ENCODE data around the gene ZNF48. TPM values are rescaled to one million over a fixed set of nuclear protein-coding genes. Genes with fewer than 3 reads are reported as not detected.

ZNF48 gene
- total and polyA plus RNA-seq, 5 experiments from 2014 or later, result 6.1 to 14.3 (median 11.7) TPM

GRCh38 chr16:30416624-30417528 is 21.7 kb downstream of the ZNF48 start:
- H3K4me1 Mint-ChIP-seq, result peaks cover 11 to 21% (median 14%) of the 10 kb centered on the region in 4 donors
- H3K27me3 Mint-ChIP-seq, result no peaks in the 10 kb centered on the region
- H3K27ac Mint-ChIP-seq, result peak overlapping the region; percentile 14 to 86 (median 52)
- ATAC-seq (no peak), DNase-seq (no peak)
- H3K36me3 Mint-ChIP-seq, result peaks cover 0 to 28% (median 4%) of the 10 kb centered on the region in 3 donors
- H3K4me3 Mint-ChIP-seq, result peak overlapping the region; percentile 54 to 83 (median 65)
- H3K9me3 Mint-ChIP-seq, result no peaks in the 10 kb centered on the region
- POLR2A ChIA-PET, result interaction anchor here (0.7 to 5.0 kb wide), 40 partner anchors 9 to 763 kb away, joined by 3 to 75 read pairs (median 5); partner anchors contain the start of genes CORO1A, DCTPP1, FUS and ITGAL

DNA sequence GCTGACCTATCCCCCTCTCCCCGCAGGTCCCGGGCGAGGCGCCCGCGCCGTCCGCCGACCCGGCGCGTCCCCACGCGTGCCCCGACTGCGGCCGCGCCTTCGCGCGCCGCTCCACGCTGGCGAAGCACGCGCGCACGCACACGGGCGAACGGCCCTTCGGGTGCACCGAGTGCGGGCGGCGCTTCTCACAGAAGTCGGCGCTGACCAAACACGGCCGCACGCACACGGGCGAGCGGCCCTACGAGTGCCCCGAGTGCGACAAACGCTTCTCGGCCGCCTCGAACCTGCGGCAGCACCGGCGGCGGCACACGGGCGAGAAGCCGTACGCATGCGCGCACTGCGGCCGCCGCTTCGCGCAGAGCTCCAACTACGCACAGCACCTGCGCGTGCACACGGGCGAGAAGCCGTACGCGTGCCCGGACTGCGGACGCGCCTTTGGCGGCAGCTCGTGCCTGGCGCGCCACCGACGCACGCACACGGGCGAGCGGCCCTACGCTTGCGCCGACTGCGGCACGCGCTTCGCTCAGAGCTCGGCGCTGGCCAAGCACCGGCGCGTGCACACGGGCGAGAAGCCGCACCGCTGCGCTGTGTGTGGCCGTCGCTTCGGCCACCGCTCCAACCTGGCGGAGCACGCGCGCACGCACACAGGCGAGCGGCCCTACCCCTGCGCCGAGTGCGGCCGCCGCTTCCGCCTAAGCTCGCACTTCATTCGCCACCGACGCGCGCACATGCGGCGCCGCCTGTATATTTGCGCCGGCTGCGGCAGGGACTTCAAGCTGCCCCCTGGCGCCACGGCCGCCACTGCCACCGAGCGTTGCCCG is 22.5 kb downstream of the ZNF48 start:
- H3K4me3 Mint-ChIP-seq, result peak overlapping the region; percentile 22 to 83 (median 72)
- POLR2A ChIA-PET, result interaction anchor here (0.7 to 5.0 kb wide), 54 partner anchors 9 to 762 kb away, joined by 3 to 75 read pairs (median 4); partner anchors contain the start of genes ALDOA, CORO1A, DCTPP1 and FBRS
- H3K27ac Mint-ChIP-seq, result peak overlapping the region in 8 of 10 donors; percentile 15 to 91 (median 83)
- peaks cover 8 to 17% (median 11%) of the 10 kb centered on the region in 4 donors for H3K4me1 Mint-ChIP-seq
- H3K27me3 Mint-ChIP-seq, result no peaks in the 10 kb centered on the region
- peak; percentile 80 to 85 for ATAC-seq
- peaks cover 0 to 25% (median 6%) of the 10 kb centered on the region in 3 donors for H3K36me3 Mint-ChIP-seq
- no peaks in the 10 kb centered on the region for H3K9me3 Mint-ChIP-seq
- DNase-seq, result peak; percentile 82 to 94 (median 88)

GRCh38 chr16:30418350-30419181 is 23.3 kb downstream of the ZNF48 start:
- Mint-ChIP-seq H3K4me1 (peaks cover 8 to 17% (median 11%) of the 10 kb centered on the region in 4 donors), H3K36me3 (peaks cover 0 to 31% (median 6%) of the 10 kb centered on the region in 3 donors), H3K27me3 (no peaks in the 10 kb centered on the region), H3K9me3 (no peaks in the 10 kb centered on the region), H3K27ac (peak overlapping the region in 9 of 10 donors; percentile 74 to 91 (median 86)), H3K4me3 (peak overlapping the region; percentile 60 to 73 (median 70))
- POLR2A ChIA-PET, result interaction anchor here (0.7 to 5.0 kb wide), 49 partner anchors 8 to 761 kb away, joined by 3 to 75 read pairs (median 5); partner anchors contain the start of genes ALDOA, CORO1A, DCTPP1 and FBRS
- DNase-seq (no peak), ATAC-seq (no peak)

DNA sequence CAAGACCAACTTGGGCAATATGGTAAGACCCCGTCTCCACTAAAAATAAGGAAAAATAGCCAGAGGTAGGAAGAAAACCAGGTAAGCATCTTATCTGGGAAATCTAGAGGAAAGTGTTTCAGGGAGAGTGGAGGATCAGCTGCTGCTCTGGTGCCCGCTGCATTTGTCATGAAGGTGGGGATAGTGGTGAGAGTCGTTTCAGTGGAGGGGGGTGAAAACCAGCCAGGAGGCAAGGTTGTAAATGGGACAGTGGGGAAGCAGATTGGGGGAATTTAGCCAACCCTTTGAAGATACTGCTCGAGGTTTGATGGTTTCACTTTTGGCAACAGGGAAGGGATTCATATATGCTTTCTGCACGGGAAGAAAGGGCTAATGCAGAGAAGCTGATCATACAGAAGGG is 25.8 kb downstream of the ZNF48 start:
- peaks cover 0 to 52% (median 6%) of the 10 kb centered on the region in 3 donors for H3K36me3 Mint-ChIP-seq
- H3K4me1 Mint-ChIP-seq, result peaks cover 8 to 19% (median 13%) of the 10 kb centered on the region in 4 donors
- peak overlapping the region in 3 of 10 donors; percentile 63 to 70 (median 64) for H3K27ac Mint-ChIP-seq
- H3K4me3 Mint-ChIP-seq, result no peak overlapping the region
- H3K9me3 Mint-ChIP-seq, result no peaks in the 10 kb centered on the region
- DNase-seq (no peak), ATAC-seq (no peak)
- H3K27me3 Mint-ChIP-seq, result no peaks in the 10 kb centered on the region
- POLR2A ChIA-PET, result interaction anchor here (0.8 to 1.5 kb wide), 2 partner anchors 9 to 14 kb away, joined by 3 to 8 read pairs; partner anchors contain the start of gene DCTPP1

DNA sequence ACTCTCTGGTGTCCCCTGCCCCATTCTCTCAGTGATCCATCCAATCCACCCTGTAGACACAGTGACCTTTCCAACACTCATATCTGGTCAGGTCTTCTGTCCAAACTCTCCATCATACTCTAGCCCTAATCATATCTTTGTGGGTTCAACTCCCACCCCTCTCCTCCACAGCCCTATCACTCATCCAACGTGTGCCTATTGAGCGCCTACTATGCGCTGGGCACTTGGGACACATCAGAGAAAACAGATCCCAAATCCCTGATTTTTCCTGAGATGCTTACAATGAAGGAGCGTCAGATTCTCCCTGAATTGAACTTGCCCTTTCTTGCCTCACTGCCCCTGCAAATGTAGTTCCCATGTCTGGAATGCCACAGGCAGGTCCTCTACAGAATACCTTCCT is 32.8 kb downstream of the ZNF48 start:
- POLR2A ChIA-PET, result interaction anchor here (0.6 to 3.6 kb wide), 2 partner anchors 11 to 372 kb away, joined by 7 to 75 read pairs; no protein-coding TSS in a partner anchor
- H3K4me3 Mint-ChIP-seq, result peak overlapping the region in 8 of 10 donors; percentile 1 to 72 (median 54)
- no peak for ATAC-seq

DNA sequence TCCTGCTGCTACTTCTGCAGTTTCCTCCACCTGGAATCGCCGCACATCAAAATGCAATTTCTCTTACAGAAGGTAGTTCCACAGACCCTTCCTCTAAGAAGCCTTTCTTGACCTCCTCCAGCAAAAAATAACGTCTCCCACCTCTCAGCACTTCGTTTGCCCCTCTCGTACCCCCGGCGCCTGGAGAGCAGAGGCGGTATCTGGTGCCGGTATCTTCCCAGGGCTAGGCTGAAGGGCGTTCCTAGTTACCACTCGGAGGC is 34.1 kb downstream of the ZNF48 start:
- Mint-ChIP-seq H3K36me3 (peaks cover 0 to 34% (median 0%) of the 10 kb centered on the region in 3 donors), H3K27me3 (no peaks in the 10 kb centered on the region), H3K9me3 (no peaks in the 10 kb centered on the region), H3K27ac (peak overlapping the region in 1 of 10 donors; percentile 75), H3K4me1 (peaks cover 5 to 29% (median 10%) of the 10 kb centered on the region in 4 donors), H3K4me3 (no peak overlapping the region)
- peak in 1 of 2 donors; percentile 17 for ATAC-seq
- no peak for DNase-seq
- POLR2A ChIA-PET, result interaction anchor here (0.6 to 3.6 kb wide), 33 partner anchors 9 to 578 kb away, joined by 3 to 75 read pairs (median 6); partner anchors contain the start of genes ALDOA, CORO1A, ITGAL and PRR14

More for the DNA sequence above, 32.8 kb downstream of the ZNF48 start:
- peaks cover 0 to 47% (median 0%) of the 10 kb centered on the region in 3 donors for H3K36me3 Mint-ChIP-seq
- H3K27ac Mint-ChIP-seq, result peak overlapping the region; percentile 15 to 89 (median 73)
- H3K4me1 Mint-ChIP-seq, result peaks cover 5 to 25% (median 7%) of the 10 kb centered on the region in 4 donors
- H3K27me3 Mint-ChIP-seq, result no peaks in the 10 kb centered on the region
- H3K9me3 Mint-ChIP-seq, result no peaks in the 10 kb centered on the region
- no peak for DNase-seq

GRCh38 chr16:30429678-30430427 is 34.6 kb downstream of the ZNF48 start, which contains the start of gene DCTPP1:
TSS of gene DCTPP1 (minus strand) at chr16:30430030. CDS start at chr16:30429980, 50 bp downstream.
- no peaks in the 10 kb centered on the region for H3K27me3 Mint-ChIP-seq
- H3K27ac Mint-ChIP-seq, result peak within 1 kb of the TSS in 4 of 10 donors; percentile 52 to 80 (median 75)
- no peak within 1 kb of the TSS for H3K4me3 Mint-ChIP-seq

GRCh38 chr16:30430428-30430970 is 35.3 kb downstream of the ZNF48 start:
- ATAC-seq, result peak; percentile 6 to 13
- Mint-ChIP-seq H3K27me3 (no peaks in the 10 kb centered on the region), H3K27ac (peak overlapping the region in 1 of 10 donors; percentile 34), H3K36me3 (peaks cover 0 to 23% (median 0%) of the 10 kb centered on the region in 3 donors), H3K4me3 (no peak overlapping the region), H3K4me1 (peaks cover 5 to 37% (median 13%) of the 10 kb centered on the region in 4 donors), H3K9me3 (no peaks in the 10 kb centered on the region)
- POLR2A ChIA-PET, result interaction anchor here (0.5 to 3.6 kb wide), 36 partner anchors 10 to 365 kb away, joined by 3 to 75 read pairs (median 6); partner anchors contain the start of genes ALDOA, CORO1A, ITGAL and PRR14
- no peak for DNase-seq

More at GRCh38 chr16:30429678-30430427, 34.6 kb downstream of the ZNF48 start, which contains the start of gene DCTPP1:
- DNase-seq, result peak; percentile 84 to 99 (median 96)
- Mint-ChIP-seq H3K9me3 (no peaks in the 10 kb centered on the region), H3K4me1 (peaks cover 5 to 35% (median 12%) of the 10 kb centered on the region in 4 donors), H3K36me3 (peaks cover 0 to 29% (median 0%) of the 10 kb centered on the region in 3 donors)
- POLR2A ChIA-PET, result interaction anchor here (0.5 to 3.6 kb wide), 41 partner anchors 10 to 579 kb away, joined by 3 to 75 read pairs (median 6); partner anchors contain the start of genes ALDOA, CORO1A, ITGAL and PRR14
- peak; percentile 97 for ATAC-seq

- DNase-seq (no peak), ATAC-seq (no peak)
- POLR2A ChIA-PET, result interaction anchor here (0.6 kb wide), 2 partner anchors 269 to 896 kb away, joined by 3 to 5 read pairs; no protein-coding TSS in a partner anchor
- Mint-ChIP-seq H3K9me3 (no peaks in the 10 kb centered on the region), H3K27me3 (no peaks in the 10 kb centered on the region), H3K4me1 (peaks cover 0 to 16% (median 10%) of the 10 kb centered on the region in 4 donors), H3K4me3 (no peak overlapping the region), H3K27ac (peak overlapping the region in 3 of 10 donors; percentile 58 to 77 (median 60)), H3K36me3 (no peaks in the 10 kb centered on the region)
Observed at GRCh38 chr16:30434852-30435251, 39.6 kb downstream of the ZNF48 start.

GRCh38 chr16:30437511-30438046 is 42.4 kb downstream of the ZNF48 start:
- Mint-ChIP-seq H3K27ac (peak overlapping the region in 2 of 10 donors; percentile 13 to 49), H3K36me3 (no peaks in the 10 kb centered on the region)
- POLR2A ChIA-PET, result no interaction called here

More at GRCh38 chr16:30437511-30438046, 42.4 kb downstream of the ZNF48 start:
- Mint-ChIP-seq H3K9me3 (no peaks in the 10 kb centered on the region), H3K27me3 (no peaks in the 10 kb centered on the region), H3K4me3 (no peak overlapping the region), H3K4me1 (peaks cover 0 to 26% (median 11%) of the 10 kb centered on the region in 4 donors)
- DNase-seq (no peak), ATAC-seq (no peak)
